Transverse colon (tissue), 4 donors: ENCODE data around the gene TPD52L1. TPM values are rescaled to one million over a fixed set of nuclear protein-coding genes. Genes with fewer than 3 reads are reported as not detected.

Experiments used
- DNase-seq: peaks from one replicate; pipeline ENCODE4 v3.0.0-alpha.2; 2019
- H3K27ac ChIP-seq, 4 donors: fragments of 200-600 bp; sonication (generic); 2 replicates each; pipeline ENCODE4 v1.5.1; 2016 to 2018; ENCODE audit warnings: inconsistent platforms in 4 of 4
- H3K27me3 ChIP-seq: fragments of 200-600 bp; sonication (generic); 2 replicates; pipeline ENCODE4 v1.5.1; 2017; ENCODE audit warnings: inconsistent platforms
- H3K36me3 ChIP-seq, 4 donors: fragments of 200-600 bp; sonication (generic); 2 replicates each; pipeline ENCODE4 v1.5.1; 2017 to 2019; ENCODE audit warnings: inconsistent platforms in 4 of 4
- H3K4me1 ChIP-seq, 4 donors: fragments of 200-600 bp; sonication (generic); 2 replicates each; pipeline ENCODE4 v1.5.1; 2017 to 2020; ENCODE audit warnings: inconsistent platforms in 4 of 4
- H3K4me3 ChIP-seq, 4 donors: fragments of 200-600 bp; sonication (generic); 1 replicate in 1 of 4; 2 replicates in 3 of 4; pipeline versions ENCODE4 v1.5.1 to v1.6.1; 2017 to 2019; ENCODE audit warnings: inconsistent platforms in 4 of 4
- H3K9me3 ChIP-seq, 2 donors: fragments of 200-600 bp; sonication (generic); 2 replicates each; pipeline ENCODE4 v1.5.1; 2017 to 2019; ENCODE audit warnings: inconsistent platforms in 2 of 2
- EP300 ChIP-seq: sonication (generic); formaldehyde crosslinking; IDR thresholded peaks from one replicate; pipeline ENCODE4 v1.6.1; 2017; ENCODE audit warnings: antibody characterized with exemption, low read depth
- POLR2A ChIP-seq: fragments of 450-650 bp; IDR thresholded peaks from one replicate; pipeline ENCODE4 v1.6.1; 2016; ENCODE audit warnings: antibody characterized with exemption, mild to moderate bottlenecking, moderate library complexity
- POLR2AphosphoS5 ChIP-seq, 3 donors: sonication (generic); formaldehyde crosslinking; IDR thresholded peaks; one replicate each; pipeline ENCODE4 v1.6.1; 2016; ENCODE audit warnings: antibody characterized with exemption in 3 of 3
- whole genome bisulfite sequencing, 2 donors: methylation state at CpG; one replicate each; pipeline ENCODE4 v1.1.5; 2018; ENCODE audit warnings: low coverage in 1 of 2; 5-methylcytosine and 5-hydroxymethylcytosine counted together
- in situ Hi-C, 4 donors: fragments of 200-750 bp; cut with MboI; loops; one replicate each; pipeline versions ENCODE4 v1.15.0 to v1.15.1; 2017; ENCODE audit warnings: low sequenced_read_pairs in 3 of 4, low pct_ligation_motif_present in 1 of 4, low pct_unique_long_range_greater_than_20kb in 1 of 4
- intact Hi-C: fragments of 100-400 bp; cut with DNase I; formaldehyde crosslinking; loops from one replicate; pipeline ENCODE4 v1.15.1; 2023; ENCODE audit warnings: low total_unique reads
- total RNA-seq, 4 donors: library from RNA; depleted of rRNA; stranded (reverse); fragments of >200 nt; gene quantifications; one replicate each; pipeline ENCODE4 v1.1.0, GENCODE V29; 2016
- TF ChIP-seq, protein P1 (sequence below), 5 experiments: fragments of 200-600 bp in 3 of 5; fragments of 450-650 bp in 2 of 5; sonication (generic) in 3 of 5; IDR thresholded peaks; 1 replicate in 2 of 5; 2 replicates in 3 of 5; pipeline ENCODE4 v1.5.1; 2016 to 2017; ENCODE audit warnings: antibody characterized with exemption in 5 of 5, inconsistent platforms in 3 of 5, mild to moderate bottlenecking in 2 of 5, moderate library complexity in 1 of 5

The TPD52L1 gene
- total RNA-seq, 4 donors from 2014 or later, result 2.6 to 96.5 (median 25.2) TPM

GRCh38 chr6:125151700-125152099, 1.9 kb upstream of the TPD52L1 start:
- no peak for TF ChIP-seq POLR2A
- Histone ChIP-seq H3K9me3 (no peaks in the 10 kb centered on the region), H3K27ac (no peak overlapping the region), H3K36me3 (no peaks in the 10 kb centered on the region), H3K27me3 (peaks cover 16% of the 10 kb centered on the region), H3K4me1 (peaks cover 0 to 17% (median 11%) of the 10 kb centered on the region in 4 donors), H3K4me3 (no peak overlapping the region)
- in situ Hi-C loops (loop anchor here in 3 of 4 donors (10.0 to 25.0 kb wide), 2 partner anchors 611 to 613 kb away; no protein-coding TSS in a partner anchor), intact Hi-C loops (no loop called here)
- WGBS, 2 donors, result 67 to 76% methylated on average over 4 of the region's 4 CpGs
- DNase-seq, result no peak

DNA sequence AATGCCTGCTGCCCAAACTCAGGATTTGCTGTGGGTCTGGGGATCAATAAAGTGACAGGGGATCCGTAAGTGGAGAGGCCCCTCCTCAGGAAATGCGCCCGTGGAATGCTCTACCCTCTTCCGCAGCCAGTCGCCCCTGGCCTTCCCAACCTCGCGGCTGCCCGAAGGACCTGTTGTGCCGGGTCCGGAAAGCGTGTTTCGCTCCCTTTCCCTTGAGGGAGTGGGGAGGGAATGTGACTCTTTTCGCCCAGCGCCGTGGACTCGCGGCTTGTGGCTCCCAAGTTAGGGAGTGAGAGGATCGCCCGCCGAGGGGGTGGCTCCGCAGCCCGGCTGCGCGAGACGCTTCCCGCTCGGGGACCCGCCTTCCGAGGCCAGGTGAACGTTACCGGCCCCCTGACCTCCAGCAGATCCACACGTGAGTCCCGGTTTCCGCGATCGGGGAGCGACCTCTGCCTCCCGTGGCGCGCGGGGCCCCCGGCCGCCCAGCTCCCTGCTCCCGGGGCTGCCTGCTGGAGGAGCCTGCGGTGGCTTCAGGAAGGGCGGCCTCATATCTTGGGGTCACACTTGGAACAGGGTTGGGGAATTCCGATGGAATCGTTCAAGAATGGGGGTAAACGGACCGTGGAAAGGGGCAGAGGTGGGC, 666 bp downstream of the TPD52L1 start:
- peaks cover 0 to 17% (median 11%) of the 10 kb centered on the region in 4 donors for H3K4me1 ChIP-seq
- H3K9me3 ChIP-seq, result no peaks in the 10 kb centered on the region
- H3K27ac ChIP-seq, result peak overlapping the region; percentile 61 to 75 (median 66)
- peak overlapping the region; percentile 49 to 63 (median 57) for H3K4me3 ChIP-seq
- peaks cover 16% of the 10 kb centered on the region for H3K27me3 ChIP-seq
- TF ChIP-seq EP300 (no peak), POLR2A (no peak), POLR2AphosphoS5 (IDR thresholded peaks at IDR 0.05) (no peak)
- TF ChIP-seq, protein P1, sequence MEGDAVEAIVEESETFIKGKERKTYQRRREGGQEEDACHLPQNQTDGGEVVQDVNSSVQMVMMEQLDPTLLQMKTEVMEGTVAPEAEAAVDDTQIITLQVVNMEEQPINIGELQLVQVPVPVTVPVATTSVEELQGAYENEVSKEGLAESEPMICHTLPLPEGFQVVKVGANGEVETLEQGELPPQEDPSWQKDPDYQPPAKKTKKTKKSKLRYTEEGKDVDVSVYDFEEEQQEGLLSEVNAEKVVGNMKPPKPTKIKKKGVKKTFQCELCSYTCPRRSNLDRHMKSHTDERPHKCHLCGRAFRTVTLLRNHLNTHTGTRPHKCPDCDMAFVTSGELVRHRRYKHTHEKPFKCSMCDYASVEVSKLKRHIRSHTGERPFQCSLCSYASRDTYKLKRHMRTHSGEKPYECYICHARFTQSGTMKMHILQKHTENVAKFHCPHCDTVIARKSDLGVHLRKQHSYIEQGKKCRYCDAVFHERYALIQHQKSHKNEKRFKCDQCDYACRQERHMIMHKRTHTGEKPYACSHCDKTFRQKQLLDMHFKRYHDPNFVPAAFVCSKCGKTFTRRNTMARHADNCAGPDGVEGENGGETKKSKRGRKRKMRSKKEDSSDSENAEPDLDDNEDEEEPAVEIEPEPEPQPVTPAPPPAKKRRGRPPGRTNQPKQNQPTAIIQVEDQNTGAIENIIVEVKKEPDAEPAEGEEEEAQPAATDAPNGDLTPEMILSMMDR (IDR thresholded peaks at IDR 0.05), result no peak
- WGBS, 2 donors, result 3 to 19% methylated on average over 6 to 48 of the region's 50 CpGs
- no peaks in the 10 kb centered on the region for H3K36me3 ChIP-seq
- intact Hi-C loops (no loop called here), in situ Hi-C loops (loop anchor here in 3 of 4 donors (10.0 to 25.0 kb wide), 2 partner anchors 608 to 611 kb away; no protein-coding TSS in a partner anchor)
- DNase-seq, result peak; percentile 12

GRCh38 chr6:125154761-125155135, 1.2 kb downstream of the TPD52L1 start:
- DNase-seq, result peak; percentile 45
- TF ChIP-seq, protein P1 (IDR thresholded peaks at IDR 0.05), result peak in 4 of 5 experiments; percentile 8 to 40 (median 26)
- no peak for TF ChIP-seq EP300
- Histone ChIP-seq H3K36me3 (no peaks in the 10 kb centered on the region), H3K27ac (peak overlapping the region; percentile 61 to 75 (median 66)), H3K9me3 (no peaks in the 10 kb centered on the region), H3K4me3 (peak overlapping the region; percentile 49 to 63 (median 57)), H3K27me3 (peaks cover 16% of the 10 kb centered on the region), H3K4me1 (peaks cover 0 to 17% (median 11%) of the 10 kb centered on the region in 4 donors)
- in situ Hi-C loops (loop anchor here in 3 of 4 donors (10.0 to 25.0 kb wide), 2 partner anchors 608 to 610 kb away; no protein-coding TSS in a partner anchor), intact Hi-C loops (no loop called here)
- WGBS, 2 donors, result 33 to 38% methylated on average over 10 to 14 of the region's 14 CpGs

DNA sequence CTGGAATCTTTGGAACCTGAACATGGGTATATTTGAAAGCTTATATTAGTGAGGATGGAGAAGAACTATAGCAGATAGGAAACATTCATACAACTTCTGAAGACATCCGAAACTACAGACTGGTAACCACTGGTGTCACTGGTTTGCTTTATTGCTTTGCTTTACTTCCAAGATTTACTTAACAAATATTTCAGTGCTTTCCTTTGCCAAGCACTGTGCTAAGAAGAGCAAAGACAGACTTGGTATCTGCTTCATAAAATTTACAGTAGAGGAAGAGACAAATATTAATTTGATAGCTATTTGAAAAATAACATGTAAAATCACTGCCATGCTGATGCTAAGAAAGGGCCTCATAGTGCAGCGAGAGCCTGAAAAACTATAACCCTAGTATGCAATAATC, 1.8 kb downstream of the TPD52L1 start:
- no peaks in the 10 kb centered on the region for H3K9me3 ChIP-seq
- peak overlapping the region; percentile 61 to 75 (median 66) for H3K27ac ChIP-seq
- 71 to 80% methylated on average over 2 of the region's 2 CpGs for WGBS, 2 donors
- intact Hi-C loops, result no loop called here
- H3K4me3 ChIP-seq, result no peak overlapping the region
- no peak for DNase-seq
- H3K4me1 ChIP-seq, result peaks cover 0 to 17% (median 11%) of the 10 kb centered on the region in 4 donors
- peaks cover 16% of the 10 kb centered on the region for H3K27me3 ChIP-seq
- no peaks in the 10 kb centered on the region for H3K36me3 ChIP-seq
- TF ChIP-seq POLR2A, result no peak
- TF ChIP-seq, protein P1 (IDR thresholded peaks at IDR 0.05), result no peak
- no peak for TF ChIP-seq POLR2AphosphoS5 (IDR thresholded peaks at IDR 0.05)
- TF ChIP-seq EP300, result no peak
- in situ Hi-C loops, result loop anchor here in 3 of 4 donors (10.0 to 25.0 kb wide), 2 partner anchors 607 to 609 kb away; no protein-coding TSS in a partner anchor
